K562 (cell line): ENCODE data around the gene COG7. TPM values are rescaled to one million over a fixed set of nuclear protein-coding genes. Genes with fewer than 3 reads are reported as not detected.

Source experiments
- ATAC-seq: fragments of 200-7000 bp; cut with Tn5 transposase; 3 replicates; pipeline ENCODE4 v1.9.1; 2020; ENCODE audit warnings: moderate library complexity
- BruUV-seq: library from RNA; stranded (reverse); fragments of 400-500 nt; replicated peaks from 2 replicates; lab custom pipeline; 2021; lab: Mats Ljungman, UMichigan
- CTCF ChIA-PET: fragments of 300-600 bp; formaldehyde crosslinking; extraction: SDS; loops from one replicate; lab custom pipeline; 2021; ENCODE audit warnings: low intra/inter-chr PET ratio; lab: Yijun Ruan, JAX
- POLR2A ChIA-PET: fragments of 300-600, 350-650 bp; sonication (Branson Sonifier 250); formaldehyde crosslinking; extraction: SDS; loops from one replicate; lab custom pipeline; 2021; ENCODE audit warnings: antibody characterized with exemption, inconsistent platforms; lab: Yijun Ruan, JAX
- DNase-seq, 4 experiments: peaks; one replicate each; pipeline versions ENCODE4 v3.0.0 to v3.0.0-alpha.2; 2011 to 2018; ENCODE audit warnings: low spot score in 3 of 4, mixed read lengths in 3 of 4; ENCODE audit errors: extremely low read depth in 1 of 4
- FAIRE-seq: peaks from 2 replicates; lab custom pipeline; 2011; peaks lifted over from hg19 to GRCh38; lab: Jason Lieb, UNC
- H2AFZ ChIP-seq: 2 replicates; pipeline ENCODE4 v1.6.0; 2011; ENCODE audit warnings: low read depth, low read length, control low read depth, inconsistent platforms
- H3K27ac ChIP-seq: fragments of 200-600 bp; 3 replicates; pipeline ENCODE4 v1.8.0; 2011; ENCODE audit warnings: low read depth, mild to moderate bottlenecking, control low read depth, inconsistent platforms, low read length, moderate library complexity, mixed read lengths; ENCODE audit errors: extremely low read depth
- H3K27me3 ChIP-seq, 2 experiments: fragments of 300-600 bp in 1 of 2; 2 replicates in 1 of 2; 3 replicates in 1 of 2; pipeline versions ENCODE4 v1.6.0 to v1.8.0; 2011; ENCODE audit warnings: inconsistent platforms in 2 of 2, low read length in 2 of 2, mild to moderate bottlenecking in 1 of 2, mixed read lengths in 1 of 2, moderate library complexity in 1 of 2; ENCODE audit not compliant: control insufficient read depth in 2 of 2, insufficient read depth in 2 of 2
- H3K36me3 ChIP-seq: fragments of 300-600 bp; 3 replicates; pipeline ENCODE4 v1.8.0; 2011; ENCODE audit warnings: mild to moderate bottlenecking, low read length, inconsistent platforms; ENCODE audit not compliant: control insufficient read depth, insufficient read depth
- H3K4me1 ChIP-seq, 2 experiments: fragments of 200-600 bp in 1 of 2; replicated peaks in 1 of 2; 2 replicates in 1 of 2; 3 replicates in 1 of 2; pipeline versions ENCODE4 v1.5.1 to v1.8.0; 2011; ENCODE audit warnings: inconsistent platforms in 2 of 2, low read length in 2 of 2, mild to moderate bottlenecking in 1 of 2, mixed read lengths in 1 of 2, moderate library complexity in 1 of 2; ENCODE audit not compliant: control insufficient read depth in 2 of 2, insufficient read depth in 2 of 2
- H3K4me2 ChIP-seq: 2 replicates; pipeline ENCODE4 v1.6.1; 2011; ENCODE audit warnings: low read length, control low read depth, inconsistent platforms, mixed read lengths; ENCODE audit not compliant: insufficient read depth
- H3K4me3 ChIP-seq: fragments of 200-600 bp; sonication (generic), shearing (Covaris generic); 2 replicates; pipeline ENCODE4 v1.5.1; 2016; ENCODE audit warnings: control low read depth, inconsistent platforms
- H3K79me2 ChIP-seq: fragments of 200-600 bp; 3 replicates; pipeline ENCODE4 v1.8.0; 2011; ENCODE audit warnings: low read length, inconsistent platforms; ENCODE audit not compliant: control insufficient read depth, insufficient read depth
- H3K9ac ChIP-seq, 2 experiments: 2 replicates each; pipeline versions ENCODE4 v1.6.0 to v1.6.1; 2011; ENCODE audit warnings: low read depth in 2 of 2, low read length in 2 of 2, control low read depth in 1 of 2, inconsistent platforms in 1 of 2, mild to moderate bottlenecking in 1 of 2, mixed read lengths in 1 of 2; ENCODE audit not compliant: insufficient read depth in 1 of 2
- H3K9me1 ChIP-seq: one replicate; pipeline ENCODE4 v1.6.0; 2011; ENCODE audit warnings: inconsistent platforms, mild to moderate bottlenecking, low read length, moderate library complexity; ENCODE audit not compliant: control insufficient read depth, insufficient read depth
- H3K9me3 ChIP-seq: replicated peaks from 2 replicates; pipeline ENCODE4 v1.5.1; 2011; ENCODE audit warnings: low read depth, low read length, inconsistent platforms; ENCODE audit not compliant: control insufficient read depth, insufficient read depth
- H4K20me1 ChIP-seq: replicated peaks from 2 replicates; pipeline ENCODE4 v1.6.1; 2011; ENCODE audit warnings: low read length, inconsistent platforms, mixed read lengths; ENCODE audit not compliant: control insufficient read depth, insufficient read depth
- CBX8 ChIP-seq: fragments of 200-600 bp; sonication (generic); IDR thresholded peaks from 2 replicates; pipeline ENCODE4 v1.6.1; 2012; ENCODE audit warnings: borderline replicate concordance, mixed run types, low read depth, mild to moderate bottlenecking, moderate library complexity, mixed read lengths, low read length, control low read depth, inconsistent platforms; ENCODE audit not compliant: poor library complexity, severe bottlenecking; ENCODE audit errors: extremely low read depth
- CHD1 ChIP-seq: fragments of 200-600 bp; sonication (generic); IDR thresholded peaks from one replicate; pipeline ENCODE4 v1.6.1; 2012; ENCODE audit warnings: mild to moderate bottlenecking, moderate library complexity, low read length, inconsistent platforms
- CREB1 ChIP-seq, 2 experiments: sonication (generic) in 1 of 2; formaldehyde crosslinking in 1 of 2; IDR thresholded peaks; 2 replicates each; pipeline versions ENCODE4 v1.6.1 to v1.8.0; 2012 to 2022; ENCODE audit warnings: inconsistent platforms in 1 of 2, mild to moderate bottlenecking in 1 of 2, missing genetic modification reagents in 1 of 2, moderate library complexity in 1 of 2
- POLR2AphosphoS5 ChIP-seq: IDR thresholded peaks from 2 replicates; pipeline ENCODE4 v1.6.1; 2011; ENCODE audit warnings: mild to moderate bottlenecking, low read depth, low read length, moderate library complexity; ENCODE audit not compliant: control insufficient read depth, insufficient read depth
- SMARCC2 ChIP-seq: fragments of 450-650 bp; IDR thresholded peaks from 2 replicates; pipeline ENCODE4 v1.6.1; 2017; ENCODE audit warnings: antibody characterized with exemption, moderate library complexity, mild to moderate bottlenecking, low read depth
- WHSC1 ChIP-seq: IDR thresholded peaks from one replicate; pipeline ENCODE4 v1.6.1; 2012; ENCODE audit warnings: low read length, control low read depth, inconsistent platforms
- ZBTB7A ChIP-seq: IDR thresholded peaks from 2 replicates; pipeline ENCODE4 v1.6.1; 2011; ENCODE audit warnings: low read depth, mild to moderate bottlenecking, low read length, moderate library complexity, borderline replicate concordance; ENCODE audit not compliant: control insufficient read depth
- WGBS: fragments of 100-300 bp; shearing (Covaris generic); methylation state at CpG from one replicate; pipeline ENCODE4 v1.1.6; 2016; ENCODE audit warnings: low coverage, mixed read lengths; ENCODE audit not compliant: insufficient coverage; ENCODE audit errors: missing lambda C conversion rate; 5-methylcytosine and 5-hydroxymethylcytosine counted together
- in situ Hi-C: fragments of 300-500 bp; cut with MboI; formaldehyde crosslinking; loops from 4 replicates; pipeline ENCODE4 v1.15.0; 2018; ENCODE audit warnings: inconsistent platforms, mixed read lengths
- intact Hi-C: fragments of 100-400 bp; cut with micrococcal nuclease; formaldehyde crosslinking; loops from 2 replicates; pipeline ENCODE4 v1.14.2; 2022
- polyA plus RNA-seq, 8 experiments: library from polyadenylated mRNA; depleted of rRNA in 4 of 8; stranded (reverse) in 5 of 8; unstranded in 3 of 8; fragments of >200 nt; fragmentation: Nextera tagmentation in 2 of 8; fragmentation: Illumina TruSeq in 1 of 8; extraction: Ambion mirVana in 2 of 8; extraction: Trizol in 1 of 8; gene quantifications; 2 replicates each; pipeline versions ENCODE4 v1.2.1 to v1.2.3, GENCODE V29; 2011 to 2014; ENCODE audit warnings: inconsistent platforms in 1 of 8, missing spikeins in 1 of 8
- total RNA-seq, 7 experiments: library from RNA; depleted of rRNA in 6 of 7; stranded (reverse); fragments of >200 nt in 6 of 7; fragmentation: Illumina TruSeq in 2 of 7; extraction: Trizol in 2 of 7; gene quantifications; 2 replicates each; pipeline versions ENCODE4 v1.2.1 to v1.2.3, GENCODE V29; 2011 to 2021; ENCODE audit warnings: low replicate concordance in 1 of 7
- TF ChIP-seq, protein P1 (sequence below): IDR thresholded peaks from 2 replicates; pipeline ENCODE4 v1.6.1; 2011; ENCODE audit warnings: borderline replicate concordance, low read depth, mild to moderate bottlenecking, moderate library complexity, low read length; ENCODE audit not compliant: insufficient read depth, poor library complexity, severe bottlenecking
- TF ChIP-seq, protein P2 (sequence below): fragments of 450-650 bp; formaldehyde crosslinking; IDR thresholded peaks from 2 replicates; pipeline ENCODE4 v1.4.0; 2020; ENCODE audit warnings: mild to moderate bottlenecking

The COG7 gene
- total and polyA plus RNA-seq, 9 of the 15 experiments (the other 6 are each of a cell fraction or from before 2014, with no cell fraction given): 3.8 to 17.6 (median 13.4) TPM

DNA sequence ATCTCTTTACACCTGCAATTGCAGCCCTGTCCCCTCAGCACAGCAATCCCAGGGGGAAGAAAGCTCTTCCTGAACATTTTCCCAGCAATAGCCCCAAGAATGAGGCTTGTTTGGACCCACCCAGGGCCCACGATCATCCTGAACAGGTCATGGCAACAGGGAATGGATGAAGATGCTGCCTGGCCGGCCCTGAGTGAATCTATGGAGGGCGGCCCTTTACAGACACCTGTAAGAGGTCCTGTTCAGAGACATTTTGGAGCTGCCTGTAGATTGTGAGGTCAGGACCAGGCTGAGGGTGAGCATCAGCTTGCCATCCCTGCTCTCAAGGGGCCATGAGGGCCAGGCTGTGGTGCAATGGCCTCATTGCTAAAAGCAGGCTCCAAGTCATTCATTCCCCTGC lies 69.1 kb downstream of the COG7 start:
- Histone ChIP-seq H3K36me3 (peaks cover 3% of the 10 kb centered on the region; the same call in 1 of the 3 replicates), H3K4me3 (no peak overlapping the region), H3K4me1 (peaks cover 0 to 5% of the 10 kb centered on the region in 2 experiments; a peak in 2 of 5 replicates), H3K9me3 (no peaks in the 10 kb centered on the region), H3K27ac (no peak overlapping the region), H3K4me2 (no peak overlapping the region), H2AFZ (no peak overlapping the region), H4K20me1 (peaks cover 8% of the 10 kb centered on the region), H3K9me1 (peaks cover 4% of the 10 kb centered on the region), H3K9ac (no peak overlapping the region), H3K79me2 (no peaks in the 10 kb centered on the region), H3K27me3 (peaks cover 4 to 30% of the 10 kb centered on the region in 2 experiments; a peak in 4 of 5 replicates)
- TF ChIP-seq ZBTB7A (no peak), CBX8 (no peak), CHD1 (no peak), POLR2AphosphoS5 (no peak), SMARCC2 (no peak), CREB1 (IDR thresholded peaks at IDR 0.05) (no peak), CREB1 (CRISPR knock-in tag; IDR thresholded peaks at IDR 0.05) (no peak), WHSC1 (no peak)
- TF ChIP-seq, protein P1, sequence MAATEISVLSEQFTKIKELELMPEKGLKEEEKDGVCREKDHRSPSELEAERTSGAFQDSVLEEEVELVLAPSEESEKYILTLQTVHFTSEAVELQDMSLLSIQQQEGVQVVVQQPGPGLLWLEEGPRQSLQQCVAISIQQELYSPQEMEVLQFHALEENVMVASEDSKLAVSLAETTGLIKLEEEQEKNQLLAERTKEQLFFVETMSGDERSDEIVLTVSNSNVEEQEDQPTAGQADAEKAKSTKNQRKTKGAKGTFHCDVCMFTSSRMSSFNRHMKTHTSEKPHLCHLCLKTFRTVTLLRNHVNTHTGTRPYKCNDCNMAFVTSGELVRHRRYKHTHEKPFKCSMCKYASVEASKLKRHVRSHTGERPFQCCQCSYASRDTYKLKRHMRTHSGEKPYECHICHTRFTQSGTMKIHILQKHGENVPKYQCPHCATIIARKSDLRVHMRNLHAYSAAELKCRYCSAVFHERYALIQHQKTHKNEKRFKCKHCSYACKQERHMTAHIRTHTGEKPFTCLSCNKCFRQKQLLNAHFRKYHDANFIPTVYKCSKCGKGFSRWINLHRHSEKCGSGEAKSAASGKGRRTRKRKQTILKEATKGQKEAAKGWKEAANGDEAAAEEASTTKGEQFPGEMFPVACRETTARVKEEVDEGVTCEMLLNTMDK: no peak
- TF ChIP-seq, protein P2, sequence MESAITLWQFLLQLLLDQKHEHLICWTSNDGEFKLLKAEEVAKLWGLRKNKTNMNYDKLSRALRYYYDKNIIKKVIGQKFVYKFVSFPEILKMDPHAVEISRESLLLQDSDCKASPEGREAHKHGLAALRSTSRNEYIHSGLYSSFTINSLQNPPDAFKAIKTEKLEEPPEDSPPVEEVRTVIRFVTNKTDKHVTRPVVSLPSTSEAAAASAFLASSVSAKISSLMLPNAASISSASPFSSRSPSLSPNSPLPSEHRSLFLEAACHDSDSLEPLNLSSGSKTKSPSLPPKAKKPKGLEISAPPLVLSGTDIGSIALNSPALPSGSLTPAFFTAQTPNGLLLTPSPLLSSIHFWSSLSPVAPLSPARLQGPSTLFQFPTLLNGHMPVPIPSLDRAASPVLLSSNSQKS (CRISPR knock-in tag): no peak
- no peak for FAIRE-seq
- ChIA-PET POLR2A (interaction anchor here (0.8 to 1.5 kb wide), 2 partner anchors 26 to 47 kb away, joined by 3 read pairs; no protein-coding TSS in a partner anchor), CTCF (no interaction called here)
- ATAC-seq: no peak
- intact Hi-C loops: no loop called here
- no TSS peak for BruUV-seq
- in situ Hi-C loops: no loop called here
- WGBS: 8% methylated on average over 3 of the region's 3 CpGs
- no peak for DNase-seq
